HG03060 (cell line): ENCODE data around the gene SRGAP3.

Source experiments
- ATAC-seq: cut with Tn5 transposase; IDR thresholded peaks from one replicate; pipeline ENCODE4 v1.9.1; 2021; ENCODE audit warnings: low read depth, moderate number of reproducible peaks; ENCODE audit not compliant: unreplicated experiment

SRGAP3 gene

GRCh38 chr3:8980756-8981257 is 268.6 kb downstream of the SRGAP3 start:
- ATAC-seq = no peak

DNA sequence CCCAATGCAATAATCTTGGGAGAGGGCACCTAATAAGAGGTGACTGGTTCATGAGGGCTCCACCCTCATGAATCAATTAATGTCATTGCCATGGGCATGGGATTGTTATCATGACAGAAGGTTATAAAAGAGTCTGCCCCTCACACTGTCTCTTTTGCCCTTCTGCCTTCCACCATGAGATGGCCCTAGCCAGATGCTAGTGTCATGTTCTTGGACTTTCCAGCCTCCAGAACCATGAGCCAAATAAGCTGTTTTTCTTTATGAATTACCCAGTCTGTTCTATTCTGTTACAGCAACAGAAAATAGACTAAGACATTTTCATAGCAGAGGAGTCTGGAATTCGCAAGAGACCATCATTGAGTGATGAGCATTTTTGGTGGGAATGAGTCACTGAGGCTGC is 270.2 kb downstream of the SRGAP3 start:
- ATAC-seq = no peak

GRCh38 chr3:8978551-8978950 is 270.9 kb downstream of the SRGAP3 start:
- no peak for ATAC-seq

DNA sequence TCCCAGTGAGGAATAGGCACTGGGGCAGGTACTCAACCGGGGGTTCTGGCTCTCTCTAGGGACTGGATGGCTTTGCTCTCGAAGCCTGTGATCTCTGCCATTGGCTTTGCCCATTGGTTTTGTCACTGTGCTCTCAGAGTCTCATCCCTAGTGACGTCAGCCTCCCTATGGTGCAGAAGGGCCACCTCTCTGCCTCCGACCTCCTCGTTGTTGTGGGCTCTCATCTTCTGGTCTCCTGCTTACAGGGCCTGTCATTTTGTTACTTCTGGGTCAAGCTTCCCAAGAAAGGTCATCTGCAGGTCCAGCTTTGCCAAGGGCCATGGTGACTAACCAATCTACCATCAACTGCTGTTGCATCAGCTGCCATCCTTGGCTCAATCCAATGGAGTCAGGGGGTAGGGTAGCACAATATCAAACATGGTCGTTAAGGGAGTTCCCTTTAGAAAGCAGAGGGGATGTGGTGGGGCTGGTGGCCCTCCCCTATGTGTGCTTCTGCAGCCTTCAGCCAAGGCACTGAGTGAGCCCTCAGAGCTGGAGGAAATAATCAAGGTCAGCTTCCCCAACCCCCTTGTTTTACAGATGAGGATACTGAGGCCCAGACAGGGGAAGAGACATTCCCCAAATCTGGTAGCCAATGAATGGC is 272.8 kb downstream of the SRGAP3 start:
- no peak for ATAC-seq

- ATAC-seq = no peak
Measured at GRCh38 chr3:8975081-8976020, 274.1 kb downstream of the SRGAP3 start.

DNA sequence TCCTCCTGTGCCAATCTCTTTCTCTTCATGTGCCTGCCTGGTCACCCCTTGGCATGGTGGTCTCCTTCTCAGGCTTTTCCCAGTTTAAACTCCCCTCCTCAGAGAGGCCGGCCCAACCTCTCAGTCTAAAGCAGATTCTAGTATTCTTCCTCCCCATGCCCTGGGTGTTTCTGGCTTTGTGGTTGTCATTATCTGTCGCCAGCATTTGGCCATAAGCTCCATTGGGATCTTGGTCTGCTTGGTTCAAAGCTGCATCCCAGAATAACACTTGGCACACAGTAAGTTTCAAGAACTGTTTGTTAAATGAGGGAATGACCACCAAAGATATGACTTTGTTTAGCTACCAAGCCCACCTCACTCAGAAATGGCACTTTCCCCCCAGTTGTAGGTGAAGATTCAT is 275.0 kb downstream of the SRGAP3 start:
- ATAC-seq = no peak

DNA sequence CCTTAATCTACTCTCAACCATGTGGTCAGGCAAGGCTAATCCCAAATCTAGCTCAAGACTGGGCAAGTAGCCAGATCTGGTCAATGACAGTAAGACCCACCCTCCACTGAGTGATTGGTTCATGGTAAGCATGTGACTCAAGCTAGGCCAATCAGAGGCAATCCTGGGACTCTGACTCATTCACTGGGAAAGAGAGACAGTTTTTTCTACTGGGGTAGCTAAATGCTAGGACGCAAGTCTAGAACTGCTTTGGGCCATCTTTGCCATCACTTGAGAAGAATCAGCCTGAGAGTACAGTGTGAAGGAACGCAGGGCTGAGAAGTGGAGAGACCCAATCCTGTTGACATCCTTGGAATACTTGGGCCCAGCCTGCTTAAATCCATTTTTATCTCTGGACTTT is 276.8 kb downstream of the SRGAP3 start:
- ATAC-seq = no peak

- ATAC-seq = no peak
Measured at GRCh38 chr3:8970971-8971589, 278.4 kb downstream of the SRGAP3 start.

- no peak for ATAC-seq
Measured at GRCh38 chr3:8969241-8969640, 280.2 kb downstream of the SRGAP3 start.

GRCh38 chr3:8968375-8968882 is 281.0 kb downstream of the SRGAP3 start:
- no peak for ATAC-seq

GRCh38 chr3:8967553-8967952 is 281.9 kb downstream of the SRGAP3 start:
- no peak for ATAC-seq

- ATAC-seq = no peak
Measured at GRCh38 chr3:8966820-8967348, 282.6 kb downstream of the SRGAP3 start.

DNA sequence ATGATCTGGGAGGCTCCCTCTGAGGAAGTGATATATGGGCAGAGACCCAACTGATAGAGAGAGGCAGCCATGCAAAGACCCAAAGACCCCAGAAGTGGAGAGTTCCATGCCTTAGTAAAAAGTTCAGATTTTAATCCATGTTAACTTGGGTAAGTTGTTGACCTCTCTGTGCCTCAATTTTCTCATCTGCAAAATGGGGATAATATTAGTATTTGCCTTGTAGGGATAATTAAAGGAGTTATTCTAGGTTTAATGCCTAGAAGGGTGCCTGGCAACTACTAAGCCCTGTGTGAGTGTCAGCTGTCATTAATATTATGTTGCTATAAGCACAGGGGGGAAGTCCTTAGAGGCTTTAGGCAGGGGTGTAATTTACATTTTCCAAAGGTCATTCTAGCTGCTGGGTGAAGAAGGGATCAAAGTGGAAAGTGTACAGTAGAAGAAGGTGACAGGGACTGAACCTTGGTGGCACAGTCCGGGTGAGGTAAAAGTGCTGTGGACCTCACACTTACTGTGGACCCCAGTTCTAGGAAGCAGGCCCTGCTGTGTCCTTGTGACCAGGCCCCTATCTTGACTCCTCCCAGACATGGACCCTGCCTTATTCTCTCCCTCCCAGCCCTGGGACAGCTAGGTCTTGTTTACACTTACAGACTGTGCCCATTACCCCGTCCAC is 283.2 kb downstream of the SRGAP3 start:
- ATAC-seq = no peak

DNA sequence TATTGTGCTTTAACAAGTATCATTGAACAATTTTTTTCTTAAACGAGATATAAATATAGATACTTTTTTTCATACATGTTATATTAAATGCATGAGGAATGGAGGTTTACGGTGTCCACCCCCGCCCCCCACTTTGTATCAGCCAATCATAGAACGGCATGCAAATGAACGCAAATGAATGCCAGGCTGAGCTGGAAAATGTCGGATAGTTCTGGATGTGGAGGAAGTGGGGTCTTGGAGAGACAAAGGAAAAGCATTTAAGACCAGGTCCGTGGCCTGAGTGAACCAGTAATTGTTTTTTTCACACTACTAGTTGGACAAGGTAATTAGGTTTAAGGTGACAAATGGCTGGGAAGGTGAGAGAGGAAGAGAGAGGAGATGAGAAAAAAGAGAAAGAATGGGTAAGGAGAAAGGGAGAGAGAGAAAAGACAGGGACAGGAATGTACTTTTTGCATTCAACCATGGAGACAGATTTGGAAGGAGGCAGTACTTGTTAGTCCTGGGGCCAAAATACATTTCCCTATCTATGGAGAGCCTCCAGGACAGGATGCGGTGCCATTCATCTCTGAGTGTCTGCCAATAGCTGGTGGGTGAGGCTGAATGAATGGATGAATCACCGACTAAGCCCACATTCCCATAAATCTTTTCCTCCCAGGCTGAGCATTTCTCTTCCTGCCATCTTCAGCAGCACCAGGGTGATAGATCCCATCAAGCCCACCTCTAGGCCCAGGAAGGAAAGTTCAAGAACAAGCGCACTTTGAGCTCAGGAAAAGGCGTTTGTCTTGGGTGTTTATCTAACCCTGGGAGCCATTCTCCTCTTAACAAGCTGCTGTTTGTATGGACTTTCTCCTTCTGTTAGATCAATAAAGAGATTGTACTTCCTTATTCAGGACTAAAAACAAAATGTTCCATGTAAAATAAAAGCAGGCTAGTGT is 284.7 kb downstream of the SRGAP3 start:
- no peak for ATAC-seq

DNA sequence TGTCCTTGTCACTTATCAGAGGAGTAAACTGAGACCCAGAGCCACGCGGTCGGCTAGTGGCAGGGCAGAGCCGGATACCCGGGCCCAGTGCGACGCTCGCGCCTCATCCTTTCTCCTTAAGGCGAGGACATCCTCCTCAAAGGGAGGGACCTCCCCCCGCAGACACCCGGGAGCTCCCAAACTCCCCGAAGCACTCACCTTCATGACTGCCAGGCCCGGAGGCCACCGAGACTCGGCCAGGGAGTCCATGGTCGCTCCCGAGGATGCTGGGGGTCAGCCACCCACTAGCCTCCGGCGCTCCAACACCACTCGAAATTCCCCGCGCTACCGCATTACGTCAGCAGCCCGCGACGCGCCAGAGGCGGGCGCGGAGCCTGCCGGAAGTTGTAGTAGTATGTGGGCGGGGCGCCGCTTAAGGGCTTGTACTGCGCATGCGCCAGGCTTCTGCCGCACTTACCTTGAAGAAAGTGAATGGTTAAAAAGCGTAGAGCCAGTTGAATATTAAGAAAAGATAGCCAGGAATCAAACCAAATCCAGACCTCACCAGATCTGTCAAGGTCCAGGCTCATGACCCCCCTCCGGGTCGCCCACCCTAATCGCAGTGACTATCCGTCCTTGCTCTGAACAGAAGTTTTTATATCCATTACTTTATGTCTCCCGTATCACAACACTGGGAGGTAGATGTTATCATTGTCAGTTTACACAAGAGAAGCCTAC is 286.2 kb downstream of the SRGAP3 start, which contains the start of gene RAD18:
RAD18 (minus strand) TSS at position 336 of the 717 bp plus-strand sequence; CDS start at position 249, 87 bp downstream.
- peak; percentile 88 for ATAC-seq

DNA sequence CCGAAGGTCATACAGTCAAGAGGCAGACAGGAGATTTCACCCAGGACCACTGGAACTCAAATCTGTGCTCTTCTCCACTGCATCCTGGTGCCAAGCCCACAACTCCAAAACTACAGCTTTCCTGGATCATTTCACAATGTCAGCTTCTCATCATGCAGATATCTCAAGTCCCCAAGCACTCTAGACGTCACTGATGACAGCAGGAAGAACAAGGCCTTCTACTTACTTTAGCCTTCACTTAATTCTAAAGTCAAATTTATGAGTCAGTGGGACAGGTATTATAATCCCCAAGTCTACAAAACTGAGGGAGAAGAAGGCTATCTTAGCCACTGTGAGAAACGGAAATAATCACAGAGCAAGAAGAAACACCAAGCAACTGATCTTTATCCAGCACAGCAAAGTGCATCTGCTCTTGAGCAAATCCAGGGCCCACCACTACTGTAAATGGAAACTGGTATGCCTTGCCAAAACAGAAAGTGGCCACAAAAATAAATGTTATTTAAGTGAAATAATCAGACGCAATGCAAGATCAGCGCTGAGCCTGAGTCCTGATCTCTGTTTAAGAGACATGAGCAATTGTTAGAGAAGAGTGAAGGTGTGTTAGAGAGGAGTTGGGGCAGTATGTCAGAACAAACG is 287.1 kb downstream of the SRGAP3 start:
- no peak for ATAC-seq

GRCh38 chr3:8959668-8960067 is 289.8 kb downstream of the SRGAP3 start:
- no peak for ATAC-seq
